Measurements from ENCODE around the gene SLC25A26.
"Not testable (repeated sequence)": the region's sequence is repeated elsewhere in the genome, so short reads cannot be mapped to it uniquely, and the experiment has no call there.

Gene SLC25A26

GRCh38 chr3:66220602-66221377 is at the start of gene SLC25A26:
TSS of gene SLC25A26 (plus strand) at chr3:66221001. CDS start at chr3:66221095, 94 bp downstream.
- DNase-seq = peak; percentile 90

GRCh38 chr3:66172394-66172793 is 48.4 kb upstream of the SLC25A26 start:
- DNase-seq = no peak

- DNase-seq = no peak
Measured at GRCh38 chr3:66177026-66177425, 43.8 kb upstream of the SLC25A26 start.

GRCh38 chr3:66178206-66178605 is 42.6 kb upstream of the SLC25A26 start:
- no peak for DNase-seq

GRCh38 chr3:66179793-66180192 is 41.0 kb upstream of the SLC25A26 start:
- DNase-seq = no peak

- no peak for DNase-seq
Measured at GRCh38 chr3:66181764-66182163, 39.0 kb upstream of the SLC25A26 start.

GRCh38 chr3:66182246-66182645 is 38.6 kb upstream of the SLC25A26 start:
- no peak for DNase-seq

GRCh38 chr3:66186545-66186944 is 34.3 kb upstream of the SLC25A26 start:
- no peak for DNase-seq

- DNase-seq = peak; percentile 8
Measured at GRCh38 chr3:66195347-66195783, 25.4 kb upstream of the SLC25A26 start.

- DNase-seq = no peak
Measured at GRCh38 chr3:66196633-66197032, 24.2 kb upstream of the SLC25A26 start.

- no peak for DNase-seq
Measured at GRCh38 chr3:66198437-66199088, 22.2 kb upstream of the SLC25A26 start.

GRCh38 chr3:66199089-66199473 is 21.7 kb upstream of the SLC25A26 start:
- DNase-seq = no peak

- peak; percentile 13 for DNase-seq
Measured at GRCh38 chr3:66200147-66200546, 20.7 kb upstream of the SLC25A26 start.

GRCh38 chr3:66200786-66201185 is 20.0 kb upstream of the SLC25A26 start:
- DNase-seq = no peak

- no peak for DNase-seq
Measured at GRCh38 chr3:66203275-66203674, 17.5 kb upstream of the SLC25A26 start.

- no peak for DNase-seq
Measured at GRCh38 chr3:66206806-66207205, 14.0 kb upstream of the SLC25A26 start.

- DNase-seq = no peak
Measured at GRCh38 chr3:66208189-66208588, 12.6 kb upstream of the SLC25A26 start.

- DNase-seq = no peak
Measured at GRCh38 chr3:66210687-66211295, 10.0 kb upstream of the SLC25A26 start.

- DNase-seq = no peak
Measured at GRCh38 chr3:66211779-66212178, 9.0 kb upstream of the SLC25A26 start.

- no peak for DNase-seq
Measured at GRCh38 chr3:66215106-66215505, 5.7 kb upstream of the SLC25A26 start.

GRCh38 chr3:66220066-66220465 is 735 bp upstream of the SLC25A26 start:
- no peak for DNase-seq

- DNase-seq = no peak
Measured at GRCh38 chr3:66224220-66224619, 3.4 kb downstream of the SLC25A26 start.

- DNase-seq = not testable (repeated sequence)
Measured at GRCh38 chr3:66226093-66226492, 5.3 kb downstream of the SLC25A26 start.

GRCh38 chr3:66227051-66227450 is 6.2 kb downstream of the SLC25A26 start:
- no peak for DNase-seq
